Activated CD4-positive, alpha-beta memory T cell treated with anti-CD3 and anti-CD28 coated beads, Interleukin-2, amount 10 ng/mL, durations not matched to agents 7 days and 5 days (primary cell): ENCODE measurements around the gene DAD1. TPM values are rescaled to one million over a fixed set of nuclear protein-coding genes. Genes with fewer than 3 reads are reported as not detected.

Experiments
- CTCF ChIA-PET: fragments of 350-600 bp; sonication (Branson Sonifier 250); formaldehyde crosslinking; loops from one replicate; lab custom pipeline; 2021; ENCODE audit warnings: antibody characterized with exemption, inconsistent platforms; lab: Charles Lee
- POLR2A ChIA-PET: fragments of 350-600 bp; sonication (Branson Sonifier 250); formaldehyde crosslinking; loops from one replicate; lab custom pipeline; 2021; ENCODE audit warnings: antibody characterized with exemption; lab: Charles Lee
- DNase-seq: peaks from one replicate; pipeline ENCODE4 v3.0.0-alpha.2; 2020
- H3K27ac Mint-ChIP-seq: one replicate; pipeline ENCODE4 v1.8.0; 2021; ENCODE audit warnings: mild to moderate bottlenecking, mixed read lengths
- H3K27me3 Mint-ChIP-seq: one replicate; pipeline ENCODE4 v1.8.0; 2021; ENCODE audit warnings: mixed read lengths
- H3K36me3 Mint-ChIP-seq: one replicate; pipeline ENCODE4 v1.8.0; 2021; ENCODE audit warnings: low read depth, mixed read lengths
- H3K4me1 Mint-ChIP-seq: one replicate; pipeline ENCODE4 v1.8.0; 2021; ENCODE audit warnings: mixed read lengths
- H3K4me3 Mint-ChIP-seq: one replicate; pipeline ENCODE4 v1.8.0; 2021; ENCODE audit warnings: mild to moderate bottlenecking, mixed read lengths
- H3K9me3 Mint-ChIP-seq: one replicate; pipeline ENCODE4 v1.8.0; 2021; ENCODE audit warnings: mixed read lengths
- total RNA-seq, 2 experiments: library from RNA; stranded (reverse); gene quantifications; one replicate each; pipeline ENCODE4 v1.2.3, GENCODE V29; 2021

DAD1 gene
- total RNA-seq, 2 experiments from 2014 or later, result 160 to 167 TPM

GRCh38 chr14:22613736-22614239 is 24.8 kb upstream of the DAD1 start:
- peaks cover 26% of the 10 kb centered on the region for H3K36me3 Mint-ChIP-seq
- no peak overlapping the region for H3K27ac Mint-ChIP-seq
- ChIA-PET CTCF (no interaction called here), POLR2A (no interaction called here)
- DNase-seq, result no peak
- no peaks in the 10 kb centered on the region for H3K4me1 Mint-ChIP-seq
- no peaks in the 10 kb centered on the region for H3K9me3 Mint-ChIP-seq
- no peak overlapping the region for H3K4me3 Mint-ChIP-seq
- H3K27me3 Mint-ChIP-seq, result no peaks in the 10 kb centered on the region

GRCh38 chr14:22613106-22613695 is 24.2 kb upstream of the DAD1 start:
- no peak overlapping the region for H3K4me3 Mint-ChIP-seq
- DNase-seq, result no peak
- no peaks in the 10 kb centered on the region for H3K4me1 Mint-ChIP-seq
- peaks cover 30% of the 10 kb centered on the region for H3K36me3 Mint-ChIP-seq
- H3K27ac Mint-ChIP-seq, result no peak overlapping the region
- H3K27me3 Mint-ChIP-seq, result no peaks in the 10 kb centered on the region
- no peaks in the 10 kb centered on the region for H3K9me3 Mint-ChIP-seq
- ChIA-PET CTCF (no interaction called here), POLR2A (no interaction called here)

GRCh38 chr14:22610931-22611330 is 21.9 kb upstream of the DAD1 start:
- POLR2A ChIA-PET, result interaction anchor here (1.4 to 2.2 kb wide), 2 partner anchors 22 to 155 kb away, joined by 4 to 6 read pairs; partner anchors contain the start of genes DAD1 and OXA1L
- no peaks in the 10 kb centered on the region for H3K9me3 Mint-ChIP-seq
- H3K27ac Mint-ChIP-seq, result no peak overlapping the region
- H3K27me3 Mint-ChIP-seq, result no peaks in the 10 kb centered on the region
- no peak for DNase-seq
- H3K36me3 Mint-ChIP-seq, result peaks cover 49% of the 10 kb centered on the region
- no peaks in the 10 kb centered on the region for H3K4me1 Mint-ChIP-seq
- no peak overlapping the region for H3K4me3 Mint-ChIP-seq
- CTCF ChIA-PET, result interaction anchor here (1.3 kb wide), 1 partner anchor 21 kb away, joined by 3 read pairs; no protein-coding TSS in a partner anchor

- Mint-ChIP-seq H3K4me3 (no peak overlapping the region), H3K36me3 (peaks cover 69% of the 10 kb centered on the region), H3K27me3 (no peaks in the 10 kb centered on the region), H3K9me3 (no peaks in the 10 kb centered on the region), H3K4me1 (no peaks in the 10 kb centered on the region), H3K27ac (no peak overlapping the region)
- ChIA-PET POLR2A (interaction anchor here (1.0 to 1.2 kb wide), 2 partner anchors 8 to 18 kb away, joined by 3 read pairs; partner anchors contain the start of gene DAD1), CTCF (interaction anchor here (1.3 kb wide), 1 partner anchor 8 kb away, joined by 5 read pairs; no protein-coding TSS in a partner anchor)
- DNase-seq, result no peak
These were observed 18.3 kb upstream of the DAD1 start for GRCh38 chr14:22607291-22607690.

- H3K27ac Mint-ChIP-seq, result no peak overlapping the region
- no peaks in the 10 kb centered on the region for H3K27me3 Mint-ChIP-seq
- POLR2A ChIA-PET, result no interaction called here
- H3K4me1 Mint-ChIP-seq, result no peaks in the 10 kb centered on the region
- DNase-seq, result no peak
- CTCF ChIA-PET, result no interaction called here
- peaks cover 70% of the 10 kb centered on the region for H3K36me3 Mint-ChIP-seq
- no peak overlapping the region for H3K4me3 Mint-ChIP-seq
- H3K9me3 Mint-ChIP-seq, result no peaks in the 10 kb centered on the region
These were observed 17.4 kb upstream of the DAD1 start for GRCh38 chr14:22606380-22606779.

GRCh38 chr14:22602862-22603261 is 13.8 kb upstream of the DAD1 start:
- Mint-ChIP-seq H3K4me1 (peaks cover 21% of the 10 kb centered on the region), H3K27me3 (no peaks in the 10 kb centered on the region), H3K27ac (no peak overlapping the region), H3K36me3 (peaks cover 60% of the 10 kb centered on the region), H3K4me3 (no peak overlapping the region), H3K9me3 (no peaks in the 10 kb centered on the region)
- ChIA-PET POLR2A (interaction anchor here (1.5 kb wide), 1 partner anchor 13 kb away, joined by 3 read pairs; no protein-coding TSS in a partner anchor), CTCF (no interaction called here)
- DNase-seq, result no peak

- Mint-ChIP-seq H3K4me3 (no peak overlapping the region), H3K4me1 (peaks cover 25% of the 10 kb centered on the region), H3K36me3 (peaks cover 54% of the 10 kb centered on the region), H3K27ac (no peak overlapping the region), H3K9me3 (no peaks in the 10 kb centered on the region), H3K27me3 (no peaks in the 10 kb centered on the region)
- POLR2A ChIA-PET, result interaction anchor here (5.6 kb wide), 1 partner anchor 13 kb away, joined by 88 read pairs; the partner anchor contains the start of gene DAD1
- CTCF ChIA-PET, result interaction anchor here (0.7 to 2.2 kb wide), 2 partner anchors 12 to 111 kb away, joined by 3 to 10 read pairs; partner anchors contain the start of gene DAD1
- no peak for DNase-seq
These were observed 13.0 kb upstream of the DAD1 start for GRCh38 chr14:22601996-22602395.

GRCh38 chr14:22601456-22601855 is 12.4 kb upstream of the DAD1 start:
- Mint-ChIP-seq H3K27ac (no peak overlapping the region), H3K27me3 (no peaks in the 10 kb centered on the region), H3K4me3 (no peak overlapping the region), H3K4me1 (peaks cover 25% of the 10 kb centered on the region), H3K36me3 (peaks cover 50% of the 10 kb centered on the region), H3K9me3 (no peaks in the 10 kb centered on the region)
- no peak for DNase-seq
- ChIA-PET CTCF (interaction anchor here (0.6 to 5.5 kb wide), 6 partner anchors 12 to 633 kb away, joined by 3 to 41 read pairs (median 3); partner anchors contain the start of gene DAD1), POLR2A (interaction anchor here (5.6 kb wide), 1 partner anchor 12 kb away, joined by 88 read pairs; the partner anchor contains the start of gene DAD1)

- H3K9me3 Mint-ChIP-seq, result no peaks in the 10 kb centered on the region
- POLR2A ChIA-PET, result interaction anchor here (1.3 to 5.6 kb wide), 2 partner anchors 11 to 30 kb away, joined by 3 to 88 read pairs; partner anchors contain the start of gene DAD1
These were observed 11.0 kb upstream of the DAD1 start for GRCh38 chr14:22600027-22600426.

GRCh38 chr14:22599349-22599748 is 10.3 kb upstream of the DAD1 start:
- DNase-seq, result no peak
- peaks cover 38% of the 10 kb centered on the region for H3K36me3 Mint-ChIP-seq
- H3K4me3 Mint-ChIP-seq, result peak overlapping the region; percentile 88
- H3K27ac Mint-ChIP-seq, result no peak overlapping the region
- peaks cover 7% of the 10 kb centered on the region for H3K27me3 Mint-ChIP-seq
- H3K4me1 Mint-ChIP-seq, result peaks cover 25% of the 10 kb centered on the region
- ChIA-PET CTCF (interaction anchor here (0.8 to 5.5 kb wide), 14 partner anchors 8 to 553 kb away, joined by 3 to 41 read pairs (median 5); partner anchors contain the start of genes DAD1, OR6J1 and OXA1L), POLR2A (interaction anchor here (1.0 to 5.6 kb wide), 7 partner anchors 8 to 271 kb away, joined by 3 to 88 read pairs (median 4); partner anchors contain the start of genes DAD1 and OXA1L)
- no peaks in the 10 kb centered on the region for H3K9me3 Mint-ChIP-seq

More at GRCh38 chr14:22600027-22600426, 11.0 kb upstream of the DAD1 start:
- Mint-ChIP-seq H3K27me3 (peaks cover 4% of the 10 kb centered on the region), H3K36me3 (peaks cover 38% of the 10 kb centered on the region), H3K4me3 (no peak overlapping the region), H3K4me1 (peaks cover 25% of the 10 kb centered on the region), H3K27ac (no peak overlapping the region)
- CTCF ChIA-PET, result interaction anchor here (1.8 to 5.5 kb wide), 4 partner anchors 10 to 469 kb away, joined by 5 to 41 read pairs (median 8); partner anchors contain the start of gene DAD1
- DNase-seq, result no peak

GRCh38 chr14:22598896-22599244 is 9.8 kb upstream of the DAD1 start:
- peaks cover 25% of the 10 kb centered on the region for H3K4me1 Mint-ChIP-seq
- peak overlapping the region; percentile 88 for H3K4me3 Mint-ChIP-seq
- H3K27me3 Mint-ChIP-seq, result peaks cover 11% of the 10 kb centered on the region
- H3K9me3 Mint-ChIP-seq, result no peaks in the 10 kb centered on the region
- H3K27ac Mint-ChIP-seq, result peak overlapping the region; percentile 69
- ChIA-PET POLR2A (interaction anchor here (1.0 to 5.6 kb wide), 7 partner anchors 9 to 272 kb away, joined by 3 to 88 read pairs (median 4); partner anchors contain the start of genes DAD1 and OXA1L), CTCF (interaction anchor here (0.6 to 5.5 kb wide), 17 partner anchors 9 to 773 kb away, joined by 3 to 41 read pairs (median 4); partner anchors contain the start of genes DAD1, OR6J1 and OXA1L)
- DNase-seq, result peak; percentile 45
- H3K36me3 Mint-ChIP-seq, result peaks cover 35% of the 10 kb centered on the region

GRCh38 chr14:22598099-22598895 is 9.3 kb upstream of the DAD1 start, which contains the start of gene ABHD4:
ABHD4 (plus strand) TSS chr14:22598300; CDS start chr14:22598307, 7 bp downstream.
- peaks cover 25% of the 10 kb centered on the region for H3K4me1 Mint-ChIP-seq
- peaks cover 29% of the 10 kb centered on the region for H3K36me3 Mint-ChIP-seq
- H3K27me3 Mint-ChIP-seq, result peaks cover 14% of the 10 kb centered on the region
- DNase-seq, result peak; percentile 79
- no peaks in the 10 kb centered on the region for H3K9me3 Mint-ChIP-seq
- H3K27ac Mint-ChIP-seq, result peak within 1 kb of the TSS; percentile 69
- peak within 1 kb of the TSS; percentile 88 for H3K4me3 Mint-ChIP-seq
- CTCF ChIA-PET, result interaction anchor here (0.6 to 5.5 kb wide), 22 partner anchors 9 to 772 kb away, joined by 3 to 41 read pairs (median 3); partner anchors contain the start of genes DAD1, OR6J1 and OXA1L
- POLR2A ChIA-PET, result interaction anchor here (1.0 to 5.6 kb wide), 7 partner anchors 9 to 272 kb away, joined by 3 to 88 read pairs (median 4); partner anchors contain the start of genes DAD1 and OXA1L
